H1 (cell line): ENCODE measurements around the gene ZNF568. TPM values are rescaled to one million over a fixed set of nuclear protein-coding genes. Genes with fewer than 3 reads are reported as not detected.

Source experiments
- CTCF ChIA-PET: fragments of 300-600 bp; sonication (Branson Sonifier 250); formaldehyde crosslinking; loops from one replicate; lab custom pipeline; 2021; ENCODE audit not compliant: partially characterized antibody; lab: Charles Lee
- POLR2A ChIA-PET: fragments of 300-600 bp; sonication (Branson Sonifier 250); formaldehyde crosslinking; loops from one replicate; lab custom pipeline; 2021; ENCODE audit warnings: inconsistent platforms; ENCODE audit not compliant: partially characterized antibody; lab: Charles Lee
- DNase-seq, 2 experiments: peaks; one replicate each; pipeline versions ENCODE4 v3.0.0 to v3.0.0-alpha.2; 2010 to 2022; ENCODE audit warnings: low spot score in 2 of 2, low read depth in 1 of 2, mixed read lengths in 1 of 2
- FAIRE-seq: peaks from 2 replicates; lab custom pipeline; 2011; peaks lifted over from hg19 to GRCh38; lab: Jason Lieb, UNC
- H2AFZ ChIP-seq: 2 replicates; pipeline ENCODE4 v1.8.1; 2012; ENCODE audit warnings: low read length, inconsistent platforms
- H2AK5ac ChIP-seq: 2 replicates; pipeline ENCODE4 v1.6.1; 2013; ENCODE audit warnings: low read depth, low read length
- H2BK120ac ChIP-seq: replicated peaks from 2 replicates; pipeline ENCODE3; 2013; ENCODE audit warnings: low read depth, low read length, inconsistent platforms
- H2BK12ac ChIP-seq: 2 replicates; pipeline ENCODE4 v1.6.1; 2013; ENCODE audit warnings: low read depth, low read length
- H2BK15ac ChIP-seq: 2 replicates; pipeline ENCODE4 v1.6.1; 2013; ENCODE audit warnings: low read length
- H2BK20ac ChIP-seq: 2 replicates; pipeline ENCODE4 v1.6.1; 2013; ENCODE audit warnings: low read length
- H2BK5ac ChIP-seq: 2 replicates; pipeline ENCODE4 v1.6.1; 2013; ENCODE audit warnings: low read depth, low read length
- H3K14ac ChIP-seq: 2 replicates; pipeline ENCODE4 v1.6.1; 2013; ENCODE audit warnings: inconsistent platforms; ENCODE audit not compliant: insufficient read length
- H3K18ac ChIP-seq: 2 replicates; pipeline ENCODE4 v1.6.1; 2013; ENCODE audit warnings: low read length; ENCODE audit errors: extremely low read depth
- H3K23ac ChIP-seq: 2 replicates; pipeline ENCODE4 v1.6.1; 2013; ENCODE audit warnings: inconsistent platforms; ENCODE audit not compliant: insufficient read length
- H3K23me2 ChIP-seq: 2 replicates; pipeline ENCODE4 v1.6.1; 2013; ENCODE audit warnings: low read depth, low read length
- H3K27ac ChIP-seq: 2 replicates; pipeline ENCODE4 v1.6.1; 2011; ENCODE audit warnings: low read depth, low read length, inconsistent platforms
- H3K27me3 ChIP-seq, 4 experiments: replicated peaks in 1 of 4; 1 replicate in 1 of 4; 2 replicates in 3 of 4; pipeline versions ENCODE4 v1.6.1 to v1.8.1; 2011 to 2013; ENCODE audit warnings: low read length in 3 of 4, mild to moderate bottlenecking in 3 of 4, inconsistent platforms in 2 of 4, mixed read lengths in 2 of 4, moderate library complexity in 1 of 4; ENCODE audit not compliant: control insufficient read depth in 3 of 4, insufficient read depth in 3 of 4; ENCODE audit errors: extremely low read depth in 1 of 4
- H3K36me3 ChIP-seq, 4 experiments: 2 replicates each; pipeline versions ENCODE4 v1.6.1 to v1.8.1; 2011 to 2013; ENCODE audit warnings: mild to moderate bottlenecking in 4 of 4, low read length in 3 of 4, moderate library complexity in 2 of 4, control low read depth in 1 of 4, inconsistent platforms in 1 of 4; ENCODE audit not compliant: insufficient read depth in 4 of 4, control insufficient read depth in 2 of 4
- H3K4ac ChIP-seq: replicated peaks from 2 replicates; pipeline ENCODE3; 2013; ENCODE audit warnings: low read length, low read depth, mixed read lengths, inconsistent platforms; ENCODE audit not compliant: insufficient read length
- H3K4me1 ChIP-seq, 4 experiments: replicated peaks in 1 of 4; 1 replicate in 1 of 4; 2 replicates in 3 of 4; pipeline versions ENCODE4 v1.6.1 to v1.8.1; 2011 to 2013; ENCODE audit warnings: low read length in 3 of 4, inconsistent platforms in 2 of 4, mixed read lengths in 1 of 4; ENCODE audit not compliant: insufficient read depth in 4 of 4, control insufficient read depth in 3 of 4
- H3K4me2 ChIP-seq, 2 experiments: 2 replicates each; pipeline versions ENCODE4 v1.6.1 to v1.8.1; 2011 to 2013; ENCODE audit warnings: low read depth in 2 of 2, low read length in 2 of 2, control low read depth in 1 of 2, inconsistent platforms in 1 of 2, mild to moderate bottlenecking in 1 of 2; ENCODE audit not compliant: insufficient read depth in 1 of 2
- H3K4me3 ChIP-seq, 4 experiments: fragments of 200-600, 300-600 bp in 1 of 4; sonication (generic), shearing (Covaris generic), sonication (Bioruptor Twin) in 1 of 4; 2 replicates each; pipeline versions ENCODE4 v1.5.1 to v1.8.1; 2011 to 2016; ENCODE audit warnings: low read length in 4 of 4, low read depth in 3 of 4, control low read depth in 2 of 4, inconsistent platforms in 2 of 4, mild to moderate bottlenecking in 2 of 4, mixed read lengths in 1 of 4, moderate library complexity in 1 of 4; ENCODE audit not compliant: insufficient read depth in 2 of 4; ENCODE audit errors: extremely low read depth in 1 of 4
- H3K56ac ChIP-seq: replicated peaks from 2 replicates; pipeline ENCODE3; 2013; ENCODE audit warnings: low read depth, mild to moderate bottlenecking, mixed read lengths, low read length, inconsistent platforms; ENCODE audit not compliant: insufficient read length
- H3K79me1 ChIP-seq: 2 replicates; pipeline ENCODE4 v1.6.1; 2013; ENCODE audit warnings: low read depth, low read length, control low read depth
- H3K79me2 ChIP-seq, 2 experiments: 2 replicates each; pipeline versions ENCODE4 v1.6.1 to v1.8.1; 2012 to 2013; ENCODE audit warnings: low read length in 2 of 2, mild to moderate bottlenecking in 2 of 2, inconsistent platforms in 1 of 2; ENCODE audit not compliant: insufficient read depth in 2 of 2, control insufficient read depth in 1 of 2
- H3K9ac ChIP-seq, 4 experiments: replicated peaks in 1 of 4; 1 replicate in 1 of 4; 2 replicates in 3 of 4; pipeline versions ENCODE4 v1.6.1 to v1.8.1; 2011 to 2013; ENCODE audit warnings: low read depth in 3 of 4, low read length in 3 of 4, control low read depth in 2 of 4, mild to moderate bottlenecking in 2 of 4, moderate library complexity in 2 of 4, inconsistent platforms in 1 of 4; ENCODE audit errors: extremely low read depth in 1 of 4
- H3K9me3 ChIP-seq, 2 experiments: 2 replicates each; pipeline versions ENCODE4 v1.6.1 to v1.8.1; 2012 to 2013; ENCODE audit warnings: mild to moderate bottlenecking in 2 of 2, moderate library complexity in 2 of 2, control low read depth in 1 of 2, inconsistent platforms in 1 of 2, low read depth in 1 of 2, low read length in 1 of 2, mixed read lengths in 1 of 2; ENCODE audit not compliant: insufficient read depth in 2 of 2
- H4K20me1 ChIP-seq, 2 experiments: replicated peaks in 1 of 2; 2 replicates each; pipeline versions ENCODE3 to v1.8.1; 2011 to 2013; ENCODE audit warnings: inconsistent platforms in 2 of 2, low read length in 2 of 2, mild to moderate bottlenecking in 1 of 2; ENCODE audit not compliant: insufficient read depth in 2 of 2, control insufficient read depth in 1 of 2
- H4K5ac ChIP-seq: 2 replicates; pipeline ENCODE4 v1.6.1; 2013; ENCODE audit warnings: low read length, low read depth, mixed read lengths, inconsistent platforms; ENCODE audit not compliant: insufficient read length
- H4K8ac ChIP-seq: 2 replicates; pipeline ENCODE4 v1.8.0; 2013; ENCODE audit warnings: mild to moderate bottlenecking, moderate library complexity, low read length, inconsistent platforms; ENCODE audit not compliant: insufficient read depth; ENCODE audit errors: extremely low read depth
- H4K91ac ChIP-seq: replicated peaks from 2 replicates; pipeline ENCODE3; 2013; ENCODE audit warnings: low read length, mixed read lengths, inconsistent platforms; ENCODE audit not compliant: insufficient read length
- ATF2 ChIP-seq: IDR thresholded peaks from 2 replicates; pipeline ENCODE4 v1.6.1; 2012; ENCODE audit warnings: low read length, inconsistent platforms
- CEBPB ChIP-seq: IDR thresholded peaks from 2 replicates; pipeline ENCODE4 v1.6.1; 2012; ENCODE audit warnings: low read depth, low read length
- CREB1 ChIP-seq: IDR thresholded peaks from 2 replicates; pipeline ENCODE4 v1.6.1; 2012; ENCODE audit warnings: inconsistent platforms
- E2F6 ChIP-seq: IDR thresholded peaks from 2 replicates; pipeline ENCODE4 v1.6.1; 2012; ENCODE audit warnings: inconsistent platforms
- EZH2 ChIP-seq: fragments of 200-600 bp; sonication (generic); IDR thresholded peaks from 2 replicates; pipeline ENCODE4 v1.7.1; 2012; ENCODE audit warnings: low read depth, mild to moderate bottlenecking, moderate library complexity, low read length, inconsistent platforms; ENCODE audit not compliant: severe bottlenecking
- GABPA ChIP-seq: IDR thresholded peaks from 2 replicates; pipeline ENCODE4 v1.6.1; 2011; ENCODE audit warnings: mild to moderate bottlenecking, low read length, moderate library complexity, borderline replicate concordance; ENCODE audit not compliant: insufficient read depth
- HDAC6 ChIP-seq: IDR thresholded peaks from one replicate; pipeline ENCODE4 v1.7.1; 2012; ENCODE audit warnings: low read depth, mild to moderate bottlenecking, inconsistent platforms, low read length, moderate library complexity
- JUN ChIP-seq: IDR thresholded peaks from 2 replicates; pipeline ENCODE4 v1.6.1; 2011; ENCODE audit warnings: low read depth, mild to moderate bottlenecking, improper control_type of control experiment, low read length
- KDM5A ChIP-seq: fragments of 200-600 bp; IDR thresholded peaks from 2 replicates; pipeline ENCODE4 v1.7.1; 2012; ENCODE audit warnings: mild to moderate bottlenecking, low read length, inconsistent platforms, mixed read lengths
- MAFK ChIP-seq: IDR thresholded peaks from 2 replicates; pipeline ENCODE4 v1.6.1; 2012; ENCODE audit warnings: low read depth, mild to moderate bottlenecking, improper control_type of control experiment, low read length
- POLR2A ChIP-seq, 2 experiments: IDR thresholded peaks; 1 replicate in 1 of 2; 2 replicates in 1 of 2; pipeline ENCODE4 v1.6.1; 2011; ENCODE audit warnings: low read depth in 2 of 2, low read length in 2 of 2, mild to moderate bottlenecking in 2 of 2; ENCODE audit errors: control extremely low read depth in 1 of 2
- SIRT6 ChIP-seq: IDR thresholded peaks from one replicate; pipeline ENCODE4 v1.7.1; 2012; ENCODE audit warnings: low read length, inconsistent platforms
- SP4 ChIP-seq: IDR thresholded peaks from 2 replicates; pipeline ENCODE4 v1.6.1; 2012; ENCODE audit warnings: low read length, inconsistent platforms
- TAF1 ChIP-seq: IDR thresholded peaks from 2 replicates; pipeline ENCODE4 v1.6.1; 2011; ENCODE audit warnings: mild to moderate bottlenecking, low read depth, low read length
- WGBS, 2 experiments: shearing (Covaris generic) in 1 of 2; methylation state at CpG; one replicate each; pipeline versions ENCODE4 v1.1.6 to v1.1.7; 2013 to 2015; ENCODE audit warnings: low lambda C conversion rate in 2 of 2, mixed read lengths in 2 of 2, inconsistent platforms in 1 of 2, low coverage in 1 of 2, missing lambda C conversion rate in 1 of 2; ENCODE audit not compliant: insufficient replicate concordance in 2 of 2, insufficient coverage in 1 of 2, insufficient read length in 1 of 2; ENCODE audit errors: extremely low coverage in 1 of 2, missing lambda C conversion rate in 1 of 2; 5-methylcytosine and 5-hydroxymethylcytosine counted together
- polyA plus RNA-seq, 7 experiments: library from polyadenylated mRNA; depleted of rRNA in 3 of 7; stranded (reverse) in 5 of 7; unstranded in 2 of 7; fragments of >200 nt in 5 of 7; fragments of 200-250 nt in 2 of 7; gene quantifications; 1 replicate in 5 of 7; 2 replicates in 1 of 7; 4 replicates in 1 of 7; pipeline versions ENCODE4 v1.2.1 to v1.2.3, GENCODE V29; 2011 to 2013; ENCODE audit warnings: missing spikeins in 2 of 7, mixed read lengths in 2 of 7
- total RNA-seq: library from RNA; stranded (reverse); fragmentation: NEBNext Ultra II Directional; extraction: Animal tissue kit (Norgen Biotek cat#: 25700); gene quantifications from 2 replicates; pipeline ENCODE4 v1.2.1, GENCODE V29; 2021

The ZNF568 gene
- total and polyA plus RNA-seq, 2 of the 8 experiments (the other 6 are each of a cell fraction or from before 2014, with no cell fraction given) = 1.6 to 2.4 TPM

- Histone ChIP-seq H3K79me2 (no peaks in the 10 kb centered on the region), H2BK120ac (no peak overlapping the region), H3K36me3 (peaks cover 0 to under 1% (median 0%) of the 10 kb centered on the region in 4 experiments; a peak in 1 of 8 replicates), H2BK15ac (no peak overlapping the region), H4K8ac (no peak overlapping the region), H3K9me3 (peaks cover 33 to 50% of the 10 kb centered on the region in 2 experiments), H2BK12ac (no peak overlapping the region), H2AFZ (no peak overlapping the region), H3K18ac (no peak overlapping the region), H4K5ac (no peak overlapping the region), H2BK20ac (no peak overlapping the region), H2BK5ac (no peak overlapping the region), H3K23ac (no peak overlapping the region), H3K4ac (no peak overlapping the region), H2AK5ac (no peak overlapping the region), H3K4me2 (no peak overlapping the region), H3K79me1 (no peaks in the 10 kb centered on the region), H3K14ac (no peak overlapping the region), H4K20me1 (no peaks in the 10 kb centered on the region), H4K91ac (no peak overlapping the region), H3K27ac (no peak overlapping the region), H3K27me3 (no peaks in the 10 kb centered on the region), H3K4me3 (no peak overlapping the region), H3K56ac (no peak overlapping the region), H3K23me2 (no peaks in the 10 kb centered on the region), H3K4me1 (no peaks in the 10 kb centered on the region), H3K9ac (no peak overlapping the region)
- ChIA-PET POLR2A (no interaction called here), CTCF (interaction anchor here (1.1 kb wide), 1 partner anchor 313 kb away, joined by 3 read pairs; no protein-coding TSS in a partner anchor)
- no peak for DNase-seq
- FAIRE-seq = no peak
- WGBS, 2 experiments = 77% methylated on average over 7 of the region's 7 CpGs; no CpG with 5 or more reads in 1 of the 2 experiments
- TF ChIP-seq KDM5A (no peak), GABPA (no peak), EZH2 (no peak), JUN (no peak), CREB1 (no peak), POLR2A (IDR thresholded peaks at IDR 0.05; ENCODE audit: control extremely low read depth in 1 of 2, low read depth in 2 of 2, low read length in 2 of 2) (no peak), SIRT6 (no peak), SP4 (no peak), TAF1 (no peak), HDAC6 (no peak), CEBPB (no peak), MAFK (no peak), E2F6 (no peak), ATF2 (no peak)
These were observed 70.5 kb downstream of the ZNF568 start for GRCh38 chr19:36986601-36987000.
